ENCODE data around the gene TIAM2.
"Not testable (repeated sequence)": the region's sequence is repeated elsewhere in the genome, so short reads cannot be mapped to it uniquely, and the experiment has no call there.

The TIAM2 gene

DNA sequence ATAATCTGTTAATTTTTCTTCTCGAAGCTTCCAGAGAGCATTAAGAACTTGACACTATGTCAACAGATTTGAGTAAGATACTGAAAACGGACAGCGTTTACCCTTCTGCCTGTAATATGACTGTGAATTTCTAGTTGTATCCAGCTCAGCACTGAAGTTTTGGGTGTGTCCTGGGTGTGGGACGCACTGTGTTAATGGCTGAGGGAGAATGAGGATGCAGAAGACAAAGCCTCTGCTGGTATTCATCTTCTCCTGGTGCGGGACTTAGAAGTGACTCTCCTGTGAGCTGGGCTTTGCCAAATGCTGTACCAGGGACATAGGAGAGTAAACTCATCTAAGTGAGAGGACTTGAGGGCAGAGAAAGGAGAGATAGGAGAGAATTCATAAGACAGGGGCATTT, 178.4 kb downstream of the TIAM2 start:
- DNase-seq, result no peak

DNA sequence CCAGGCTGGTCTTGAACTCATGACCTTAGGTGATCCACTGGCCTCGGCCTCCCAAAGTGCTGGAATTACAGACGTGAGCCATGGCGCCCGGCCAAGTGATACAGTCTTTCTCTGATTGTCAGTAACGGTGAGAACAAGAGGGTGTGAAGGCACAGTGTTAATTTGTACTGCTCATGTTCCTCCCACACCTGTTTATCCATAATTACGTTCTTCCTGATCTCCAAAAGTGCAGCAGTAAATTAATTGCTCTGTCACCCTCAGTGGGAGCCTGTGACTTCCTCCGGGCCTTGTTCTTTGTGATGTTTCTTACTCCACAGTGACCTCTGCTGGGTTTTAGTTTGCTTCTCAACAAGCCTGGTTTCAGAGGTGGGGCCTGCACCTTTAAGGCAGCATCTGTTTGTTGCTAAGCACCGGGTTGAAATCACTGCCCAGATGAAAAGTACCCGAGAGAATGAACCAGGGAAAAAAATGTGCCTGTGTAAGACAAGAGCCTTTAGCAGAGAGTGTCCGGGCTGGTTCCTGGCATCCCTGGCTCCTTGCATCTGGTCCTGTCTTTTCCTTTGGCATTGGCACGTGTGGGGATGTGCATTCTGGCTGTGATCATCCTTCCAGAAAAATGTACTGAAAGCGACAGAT, 179.6 kb downstream of the TIAM2 start:
- DNase-seq, result peak; percentile 79 to 93

DNA sequence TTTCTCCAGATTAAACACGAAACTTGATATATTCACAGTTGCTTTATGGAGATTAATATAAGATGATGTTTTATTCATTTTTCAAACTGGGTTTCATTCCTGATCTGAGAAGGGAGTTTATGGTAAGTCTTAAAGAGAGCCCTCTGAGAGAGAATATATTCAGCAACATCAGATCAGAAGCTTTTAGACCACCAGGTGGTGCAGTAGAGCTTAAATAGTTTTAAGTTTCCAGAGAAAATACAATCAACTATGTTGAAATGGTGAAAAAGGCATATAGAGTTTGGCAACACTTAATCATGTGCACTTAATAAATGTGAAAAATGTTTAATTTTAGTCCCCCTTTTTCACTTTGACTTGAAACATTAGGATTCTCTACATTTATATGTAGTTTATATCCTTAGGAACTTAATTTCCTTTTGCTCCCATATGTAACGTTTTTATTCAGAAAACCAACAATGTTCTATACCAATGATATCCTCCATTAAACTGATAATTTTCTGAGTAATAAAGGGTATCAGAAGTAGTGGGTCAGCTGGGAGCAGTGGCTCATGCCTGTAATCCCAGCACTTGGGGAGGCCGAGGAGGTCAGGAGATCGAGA, 182.3 kb downstream of the TIAM2 start:
- DNase-seq, result peak; percentile 81 to 90

DNA sequence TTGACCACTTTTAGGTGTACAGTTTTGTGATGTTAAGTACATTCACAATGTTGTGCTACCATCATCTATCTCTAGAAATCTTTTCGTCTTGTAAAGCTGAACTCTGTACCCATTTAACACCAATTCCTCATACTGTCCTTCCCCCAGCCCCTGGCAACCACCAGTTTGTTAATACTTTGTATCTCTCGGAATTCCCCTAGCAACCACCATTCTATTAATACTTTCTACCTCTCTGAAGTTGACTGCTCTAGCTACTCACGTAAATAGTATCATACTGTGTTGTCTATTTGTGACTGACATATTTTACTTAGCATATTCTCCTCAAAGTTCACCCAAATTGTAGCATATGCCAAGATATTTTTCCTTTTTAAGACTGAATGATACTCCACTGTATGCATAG, 186.4 kb downstream of the TIAM2 start:
- no peak for DNase-seq

DNA sequence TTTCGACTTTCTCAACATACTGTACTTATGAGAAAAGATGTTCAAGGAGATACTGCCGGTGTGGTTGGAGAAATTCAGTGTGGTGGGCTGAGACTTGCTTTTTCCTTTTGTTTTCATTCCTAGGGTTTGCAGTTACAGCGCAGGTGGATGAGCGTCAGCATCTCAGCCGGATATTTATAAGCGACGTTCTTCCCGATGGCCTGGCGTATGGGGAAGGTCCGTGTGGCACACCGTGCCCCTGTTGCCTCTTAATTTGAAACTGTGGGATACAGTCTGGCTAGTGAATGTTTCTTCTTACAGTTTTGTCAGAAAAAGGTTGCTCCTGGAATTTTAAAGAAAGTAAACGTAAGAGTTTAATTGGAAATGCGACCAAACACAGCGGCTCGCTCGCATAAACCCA, 187.0 kb downstream of the TIAM2 start:
- no peak for DNase-seq

DNA sequence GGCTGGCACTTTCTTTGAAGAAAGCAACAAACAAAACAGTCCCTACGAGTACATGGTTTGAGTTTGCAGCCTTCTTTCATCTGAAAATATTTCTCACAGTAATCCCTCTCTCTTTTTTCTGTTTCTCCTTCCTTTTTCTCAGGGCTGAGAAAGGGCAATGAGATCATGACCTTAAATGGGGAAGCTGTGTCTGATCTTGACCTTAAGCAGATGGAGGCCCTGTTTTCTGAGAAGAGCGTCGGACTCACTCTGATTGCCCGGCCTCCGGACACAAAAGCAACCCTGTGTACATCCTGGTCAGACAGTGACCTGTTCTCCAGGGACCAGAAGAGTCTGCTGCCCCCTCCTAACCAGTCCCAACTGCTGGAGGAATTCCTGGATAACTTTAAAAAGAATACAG, 188.0 kb downstream of the TIAM2 start:
- no peak for DNase-seq

DNA sequence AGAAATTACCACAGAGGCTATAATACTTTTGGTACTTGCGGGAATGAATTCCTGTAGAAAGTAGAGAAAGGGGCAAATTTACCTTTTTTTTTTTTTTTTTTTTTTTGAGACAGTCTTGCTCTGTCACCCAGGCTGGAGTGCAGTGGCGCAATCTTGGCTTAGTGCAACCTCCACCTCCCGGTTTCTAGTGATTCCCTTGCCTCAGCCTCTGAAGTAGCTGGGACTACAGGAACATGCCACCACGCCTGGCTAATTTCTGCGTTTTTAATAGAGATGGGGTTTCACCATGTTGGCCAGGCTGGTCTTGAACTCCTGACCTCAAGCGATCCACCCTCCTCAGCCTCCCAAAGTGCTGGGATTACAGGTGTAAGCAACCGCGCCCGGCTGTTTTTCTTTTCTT, 189.9 kb downstream of the TIAM2 start:
- not testable (repeated sequence) for DNase-seq

DNA sequence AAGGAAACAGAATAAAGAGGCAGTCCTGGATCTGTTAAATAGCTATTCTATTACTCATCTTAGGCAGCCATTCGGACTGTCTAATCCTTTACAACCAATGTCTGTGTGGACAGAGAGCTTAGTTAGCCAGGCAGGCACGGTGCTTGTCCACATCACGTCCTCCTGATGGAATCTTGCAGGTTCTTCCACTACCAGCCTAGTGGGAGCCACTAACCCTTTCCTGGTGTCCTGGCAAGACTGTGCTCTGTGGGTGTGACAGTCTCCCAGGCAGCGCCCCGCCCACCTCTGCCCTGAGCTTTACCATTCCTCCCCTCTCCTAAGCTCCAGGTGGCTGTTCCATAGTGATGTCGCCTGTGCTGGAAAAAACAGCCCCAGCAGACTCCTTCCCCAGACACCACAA, 190.4 kb downstream of the TIAM2 start:
- no peak for DNase-seq

DNA sequence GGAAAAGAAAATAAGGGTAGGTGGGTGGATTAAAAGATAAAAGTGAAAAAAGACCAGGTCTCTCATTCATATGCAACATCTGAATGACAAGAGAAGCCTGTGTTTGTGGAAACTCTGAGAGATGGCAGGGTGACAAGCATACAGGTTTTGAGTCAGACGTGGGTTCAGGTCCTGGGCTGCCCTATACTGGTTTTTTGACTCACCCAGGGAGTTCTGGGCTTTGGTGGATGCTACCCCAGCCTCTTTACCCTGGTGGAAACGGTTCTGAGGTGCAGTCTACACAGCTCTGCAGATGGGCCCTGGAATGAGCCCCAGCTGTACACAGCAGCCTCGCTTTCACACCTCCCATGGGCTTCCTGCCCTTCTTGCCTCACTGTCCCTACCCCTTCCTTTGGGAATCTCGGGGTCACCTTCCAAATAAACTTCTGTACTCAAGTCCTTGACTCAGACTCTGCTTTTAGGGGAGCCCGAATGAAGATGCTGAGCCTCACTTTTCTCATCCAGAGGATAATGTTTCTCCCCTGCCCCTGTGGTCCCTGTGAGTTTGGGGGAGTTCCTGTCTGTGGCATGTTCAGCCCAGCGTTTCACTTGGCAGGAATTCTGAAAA, 191.0 kb downstream of the TIAM2 start:
- DNase-seq, result no peak

DNA sequence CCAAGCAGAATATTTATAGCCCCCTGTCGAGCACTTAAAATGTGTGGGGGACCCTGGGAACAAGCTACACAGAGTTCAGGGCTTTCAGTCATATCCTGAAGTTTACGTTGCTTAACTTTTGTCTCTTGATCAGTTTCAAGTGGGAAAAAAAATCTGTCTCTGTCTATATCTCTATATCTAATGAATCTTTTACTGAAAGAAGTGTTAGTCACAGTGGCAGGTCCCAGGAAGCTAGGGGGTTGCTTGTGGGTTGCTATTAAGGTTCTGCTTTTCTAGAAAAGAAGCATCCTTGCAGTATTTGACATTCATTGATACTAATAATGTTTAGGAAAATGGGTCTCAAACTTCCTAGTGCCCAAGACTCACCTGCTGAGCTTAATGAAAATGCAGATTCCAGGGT, 192.0 kb downstream of the TIAM2 start:
- DNase-seq, result peak; percentile 58 to 67

DNA sequence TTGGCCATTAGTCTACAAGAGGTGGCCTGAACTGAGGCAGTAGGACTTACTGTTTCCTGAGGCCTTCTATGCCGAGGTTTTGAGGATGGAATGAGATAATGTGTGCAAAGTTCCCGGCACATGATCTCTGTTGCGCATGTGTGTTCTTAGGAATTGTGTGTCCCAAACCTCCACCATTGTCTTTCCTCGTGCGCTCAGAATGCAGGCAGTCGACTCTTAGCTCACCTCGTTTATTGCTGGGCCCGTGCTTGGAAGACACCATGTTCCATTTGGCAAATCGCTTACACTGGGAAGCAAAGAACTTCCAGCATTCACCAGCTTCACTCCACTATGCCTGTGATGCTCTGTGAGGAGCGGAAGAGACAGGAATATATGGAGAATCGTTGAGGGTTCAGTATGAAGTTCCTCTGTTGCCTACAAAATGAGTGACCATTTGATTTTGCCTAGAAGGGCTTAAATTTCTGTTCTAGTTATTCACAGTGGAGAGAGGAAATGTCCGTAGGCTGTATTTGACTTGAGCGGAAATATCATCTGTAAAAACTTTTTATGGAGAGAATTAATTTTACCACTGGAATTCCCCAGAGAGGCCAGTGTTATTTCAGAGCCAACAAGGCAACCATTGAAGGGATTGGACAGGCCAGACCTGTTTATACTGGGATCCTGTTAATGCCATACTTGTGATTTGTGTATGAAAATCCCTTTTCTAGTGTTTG, 193.0 kb downstream of the TIAM2 start:
- no peak for DNase-seq

DNA sequence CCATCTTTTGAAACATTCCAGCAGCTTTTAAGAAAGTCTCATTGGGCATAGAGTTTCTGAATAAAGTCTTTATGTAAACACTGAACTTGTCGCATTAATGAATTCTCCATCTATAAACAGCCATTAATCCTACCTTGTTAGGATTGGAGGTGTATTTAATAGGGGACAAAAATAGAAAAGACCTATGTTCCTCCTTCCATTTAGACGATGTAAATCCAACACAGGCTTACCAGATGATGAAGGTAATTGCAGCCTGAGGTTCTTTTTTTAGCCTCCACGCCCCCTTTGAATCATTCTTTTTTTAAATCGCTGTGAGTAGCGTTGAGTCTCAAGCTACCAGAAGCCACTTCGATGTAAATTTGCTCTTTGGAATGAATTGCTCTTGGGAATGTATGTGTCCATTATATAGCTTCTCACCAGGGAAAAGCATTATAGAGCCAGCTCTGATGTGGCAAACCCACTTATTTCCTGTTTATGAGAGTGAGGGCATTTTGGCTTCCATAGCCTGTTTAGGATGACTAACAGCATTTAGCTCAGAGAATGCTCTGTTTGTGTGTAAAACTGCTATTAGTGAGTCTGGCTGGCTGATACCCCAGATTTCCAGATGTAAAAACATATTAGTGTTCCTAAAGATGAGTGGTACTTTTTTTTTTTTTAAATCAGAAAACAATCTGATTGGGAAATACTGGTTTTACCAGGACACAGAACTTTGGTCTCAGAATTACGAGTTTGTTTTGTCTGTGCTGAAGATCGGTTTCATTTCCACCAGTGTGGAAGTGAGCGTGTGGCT, 193.8 kb downstream of the TIAM2 start:
- DNase-seq, result peak in 1 of 2 experiments; percentile 15

DNA sequence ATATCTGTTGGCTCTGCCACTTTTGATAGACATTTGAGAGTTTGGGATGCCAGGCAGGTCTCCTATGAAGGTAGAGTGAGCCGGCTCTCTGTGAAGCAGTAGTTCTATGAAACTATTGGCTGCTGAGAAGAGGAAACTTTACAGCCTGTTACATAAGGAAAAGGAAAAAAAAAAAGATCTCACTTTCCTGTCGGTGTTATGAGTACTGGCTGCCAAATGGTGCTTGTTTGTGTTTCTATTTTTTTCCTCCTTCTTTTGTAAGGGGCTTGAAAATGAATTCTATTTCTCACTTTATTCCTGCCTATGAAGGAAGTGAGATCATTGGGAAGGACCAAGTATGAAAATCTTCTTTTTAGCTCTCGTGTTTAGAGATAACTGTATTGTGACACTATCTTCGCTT, 195.6 kb downstream of the TIAM2 start:
- no peak for DNase-seq

DNA sequence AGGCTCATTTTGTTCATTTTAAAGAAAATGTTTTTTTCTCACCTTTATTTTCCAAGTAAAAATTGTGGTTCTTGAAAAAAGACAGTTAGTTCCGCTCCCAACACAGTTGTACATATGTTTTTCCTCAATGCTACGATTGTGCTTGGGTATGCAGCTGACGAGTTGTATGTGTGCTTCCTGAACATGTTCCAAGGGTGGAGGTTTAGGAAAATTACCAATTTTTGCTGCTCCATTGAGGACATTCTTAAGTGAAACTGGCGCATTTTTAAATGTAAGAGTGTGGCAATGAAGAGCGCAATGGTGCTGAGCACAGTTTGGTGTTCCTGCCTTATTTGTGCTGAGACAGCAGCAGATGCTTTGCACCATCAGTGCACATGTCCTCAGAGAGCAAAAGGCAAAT, 198.4 kb downstream of the TIAM2 start:
- DNase-seq, result no peak

DNA sequence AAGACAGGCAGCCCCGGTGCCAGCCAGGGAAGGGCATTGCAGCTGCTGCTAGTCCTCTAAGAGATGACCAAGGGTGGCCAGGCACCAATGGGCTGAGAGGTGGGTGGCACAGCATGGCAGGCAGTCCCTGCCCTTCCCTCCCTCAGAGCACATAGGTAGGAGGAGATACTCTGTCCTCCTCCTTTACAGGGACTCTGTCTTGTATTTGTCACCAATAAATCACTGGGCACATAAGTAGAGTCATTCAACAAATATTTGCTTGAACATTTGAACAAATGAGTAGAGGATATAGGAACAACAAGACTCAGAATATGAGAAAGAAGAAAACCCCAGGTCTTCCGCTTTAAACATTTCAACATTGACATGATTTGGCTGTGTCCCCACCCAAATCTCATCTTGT, 199.3 kb downstream of the TIAM2 start:
- DNase-seq, result no peak

DNA sequence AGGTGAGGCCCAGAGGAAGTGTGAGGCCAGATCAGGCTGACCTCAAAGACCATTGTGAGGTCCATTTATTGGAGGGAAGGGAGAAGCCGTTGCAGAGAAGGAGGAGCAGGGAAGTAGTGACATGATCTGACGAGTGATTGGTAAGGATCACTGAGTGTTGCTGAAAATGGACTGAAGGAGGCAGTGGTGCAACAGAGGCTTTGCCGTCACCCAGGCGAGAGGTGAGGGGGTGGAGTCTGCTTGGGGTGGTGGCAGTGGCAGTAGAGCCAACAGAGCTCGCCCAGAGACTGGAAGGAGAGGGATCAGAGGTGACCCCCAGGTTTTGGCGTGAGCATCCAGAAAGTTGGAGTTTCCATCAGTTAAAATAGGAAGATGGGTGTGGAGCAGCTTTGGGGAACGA, 200.8 kb downstream of the TIAM2 start:
- DNase-seq, result no peak

DNA sequence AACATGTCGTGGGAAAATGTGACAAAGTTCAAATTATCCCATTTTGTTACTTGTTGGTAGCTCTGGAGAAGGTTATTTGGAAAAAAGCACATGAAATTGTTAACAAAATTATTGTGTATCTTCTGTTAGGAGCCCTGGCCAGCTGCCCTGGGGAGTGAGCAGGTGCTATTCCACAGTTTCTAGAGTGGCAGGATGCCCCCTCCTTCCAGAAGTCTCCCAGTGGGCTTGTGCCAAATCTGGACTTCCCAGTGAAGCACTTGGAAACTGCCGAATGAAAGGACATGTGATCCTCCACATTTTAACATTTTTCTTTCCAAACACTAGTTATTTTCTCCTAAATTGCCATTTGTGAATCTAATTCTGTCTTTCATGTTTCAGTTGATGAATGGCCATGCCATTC, 201.8 kb downstream of the TIAM2 start:
- DNase-seq, result no peak

DNA sequence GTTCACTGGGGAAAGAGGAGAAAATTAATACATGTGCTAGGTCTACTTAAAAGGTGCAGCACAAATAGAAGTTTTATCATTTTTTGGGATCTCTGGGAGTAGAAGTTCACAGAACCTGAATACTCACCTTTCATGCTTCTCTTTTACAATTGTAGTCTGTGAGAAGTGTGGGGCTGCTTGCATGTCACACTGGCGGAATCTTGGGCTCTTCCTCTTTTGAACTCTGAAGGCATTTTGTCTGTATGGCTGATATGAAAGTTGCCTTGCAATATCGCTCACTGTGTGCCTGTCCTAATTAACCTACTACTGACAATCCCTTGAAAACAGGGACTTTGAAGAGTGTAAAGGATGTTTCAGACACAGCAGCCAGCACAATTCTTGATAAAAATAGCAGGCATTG, 202.8 kb downstream of the TIAM2 start:
- no peak for DNase-seq

DNA sequence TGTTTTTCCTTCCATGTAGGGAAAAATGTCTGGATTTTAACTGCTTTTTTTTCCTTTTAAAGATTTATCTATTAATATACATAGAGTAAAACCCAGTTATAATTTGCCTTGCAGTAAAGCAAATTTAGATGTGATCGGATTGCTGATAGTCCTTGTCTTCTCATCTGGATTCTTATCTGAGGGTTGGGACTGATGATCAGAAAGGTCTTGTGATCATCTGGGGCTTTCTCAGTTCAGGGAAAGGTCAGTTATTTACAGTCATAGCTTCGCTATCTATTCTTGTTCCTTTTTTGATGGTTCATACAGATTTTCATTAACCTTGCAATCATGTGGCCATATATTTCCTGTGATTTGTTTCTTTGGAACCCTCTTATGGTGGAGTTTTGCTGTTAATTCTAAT, 204.9 kb downstream of the TIAM2 start:
- no peak for DNase-seq

DNA sequence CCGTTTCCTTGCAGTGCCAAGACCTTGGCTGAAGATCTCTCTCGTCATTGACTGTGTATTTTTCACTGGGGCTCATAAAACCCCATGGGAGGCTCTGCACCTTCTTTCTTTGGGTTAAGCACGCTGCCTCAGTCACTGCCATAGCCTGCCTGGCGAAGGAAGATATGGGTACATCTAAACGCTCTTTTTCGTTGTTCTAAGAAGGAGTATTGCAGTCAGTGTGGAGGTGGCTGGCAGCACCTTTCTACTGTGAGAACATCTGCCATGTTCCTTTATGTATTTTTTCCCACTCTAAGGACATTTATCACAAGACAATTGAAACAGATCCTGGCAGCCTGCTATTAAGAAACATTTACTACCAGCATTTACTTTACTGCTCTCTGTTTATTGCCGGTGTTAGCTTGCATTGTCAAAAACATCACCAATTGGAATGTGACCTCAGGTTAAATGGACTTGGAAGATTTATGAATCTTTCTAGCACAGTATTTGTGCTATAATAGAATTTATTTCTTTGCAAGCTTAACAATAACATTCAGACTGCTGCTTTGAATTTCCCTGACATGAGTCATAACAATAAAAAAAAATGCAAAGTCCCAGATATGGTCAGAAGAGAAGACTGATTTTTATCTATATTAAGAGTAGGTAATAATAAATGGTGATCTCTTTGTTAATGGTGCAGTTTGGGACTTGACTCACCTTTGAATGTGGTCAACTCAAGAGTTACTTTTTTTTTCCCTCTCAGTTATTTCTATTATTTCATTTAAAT, 206.5 kb downstream of the TIAM2 start:
- DNase-seq, result no peak

DNA sequence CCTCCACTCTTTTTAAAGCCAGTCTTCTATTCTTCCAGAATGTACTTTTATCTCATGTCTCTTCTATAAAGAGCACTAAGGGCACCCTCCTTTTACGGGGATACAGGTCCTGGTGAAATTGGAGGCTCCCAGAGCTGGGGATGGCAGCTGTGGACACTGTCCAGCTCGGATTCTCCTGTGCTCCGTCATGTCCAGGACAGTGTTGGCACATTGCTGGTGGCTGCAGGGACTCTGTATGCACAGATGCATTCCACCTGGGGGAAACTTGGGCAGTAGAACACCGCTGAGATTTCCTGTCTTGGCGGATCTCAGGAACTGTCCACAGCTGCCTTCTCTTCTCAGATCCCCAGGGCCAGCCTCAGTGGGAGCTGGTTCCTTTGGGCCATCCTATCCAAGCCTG, 212.1 kb downstream of the TIAM2 start:
- DNase-seq, result no peak

DNA sequence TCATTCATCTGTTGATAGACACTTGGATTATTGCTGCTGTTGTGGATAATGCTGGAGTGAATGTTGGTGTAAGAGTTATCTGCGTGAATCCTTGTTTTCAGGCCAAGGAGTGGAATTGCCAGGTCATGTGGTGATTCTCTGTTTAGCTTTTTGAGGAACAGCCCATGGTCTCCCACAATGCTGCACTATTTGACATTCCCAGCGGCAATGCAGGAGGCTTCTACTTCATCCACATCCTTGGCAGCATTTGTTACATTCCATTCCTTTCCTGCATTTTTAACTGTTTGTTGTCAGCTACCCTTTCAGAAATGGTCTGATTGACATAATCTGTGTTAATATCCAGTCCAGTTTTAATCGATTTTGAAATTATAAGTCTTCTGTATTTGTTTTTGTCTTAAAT, 217.0 kb downstream of the TIAM2 start:
- DNase-seq, result no peak
